Fibroblast of pulmonary artery (primary cell): Measurements from ENCODE around the gene PPM1F.

Experiments used
- DNase-seq: peaks from one replicate; pipeline ENCODE4 v3.0.0-alpha.2; 2010; ENCODE audit warnings: low read depth
- H3K4me3 ChIP-seq: replicated peaks from 2 replicates; pipeline ENCODE4 v1.5.1; 2011; ENCODE audit warnings: low read depth, mild to moderate bottlenecking, control low read depth, low read length, moderate library complexity
- TF ChIP-seq, protein P1 (sequence below): IDR thresholded peaks from 2 replicates; pipeline ENCODE4 v1.5.1; 2011; ENCODE audit warnings: mild to moderate bottlenecking, control low read depth, low read length, inconsistent platforms; ENCODE audit errors: missing control alignments

PPM1F gene

DNA sequence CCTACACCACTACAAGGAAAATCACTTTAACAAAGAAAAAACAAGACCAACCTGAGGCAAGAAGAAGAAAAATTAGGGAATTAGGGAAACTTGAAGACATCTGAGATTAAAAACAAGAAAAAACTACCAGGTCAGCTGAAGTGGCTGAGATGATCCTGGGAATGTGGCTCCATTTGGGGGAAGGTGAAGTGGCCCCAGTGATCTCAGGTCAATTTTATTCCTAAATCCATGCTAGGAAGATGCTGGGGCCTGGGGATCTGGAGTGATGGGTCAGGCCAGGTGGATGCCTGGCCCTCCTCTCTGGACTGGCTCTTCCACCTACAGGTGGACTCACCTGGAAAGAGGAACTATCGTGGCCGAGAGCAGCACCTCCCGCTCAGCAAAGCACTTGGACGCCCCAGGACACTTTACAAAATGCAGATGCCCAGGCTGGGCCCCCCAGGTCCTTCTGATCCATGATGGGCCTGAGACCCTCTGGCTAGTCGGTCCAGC lies 23.3 kb upstream of the PPM1F start:
- no peak for DNase-seq
- TF ChIP-seq, protein P1, sequence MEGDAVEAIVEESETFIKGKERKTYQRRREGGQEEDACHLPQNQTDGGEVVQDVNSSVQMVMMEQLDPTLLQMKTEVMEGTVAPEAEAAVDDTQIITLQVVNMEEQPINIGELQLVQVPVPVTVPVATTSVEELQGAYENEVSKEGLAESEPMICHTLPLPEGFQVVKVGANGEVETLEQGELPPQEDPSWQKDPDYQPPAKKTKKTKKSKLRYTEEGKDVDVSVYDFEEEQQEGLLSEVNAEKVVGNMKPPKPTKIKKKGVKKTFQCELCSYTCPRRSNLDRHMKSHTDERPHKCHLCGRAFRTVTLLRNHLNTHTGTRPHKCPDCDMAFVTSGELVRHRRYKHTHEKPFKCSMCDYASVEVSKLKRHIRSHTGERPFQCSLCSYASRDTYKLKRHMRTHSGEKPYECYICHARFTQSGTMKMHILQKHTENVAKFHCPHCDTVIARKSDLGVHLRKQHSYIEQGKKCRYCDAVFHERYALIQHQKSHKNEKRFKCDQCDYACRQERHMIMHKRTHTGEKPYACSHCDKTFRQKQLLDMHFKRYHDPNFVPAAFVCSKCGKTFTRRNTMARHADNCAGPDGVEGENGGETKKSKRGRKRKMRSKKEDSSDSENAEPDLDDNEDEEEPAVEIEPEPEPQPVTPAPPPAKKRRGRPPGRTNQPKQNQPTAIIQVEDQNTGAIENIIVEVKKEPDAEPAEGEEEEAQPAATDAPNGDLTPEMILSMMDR = no peak
- H3K4me3 ChIP-seq = no peak overlapping the region

DNA sequence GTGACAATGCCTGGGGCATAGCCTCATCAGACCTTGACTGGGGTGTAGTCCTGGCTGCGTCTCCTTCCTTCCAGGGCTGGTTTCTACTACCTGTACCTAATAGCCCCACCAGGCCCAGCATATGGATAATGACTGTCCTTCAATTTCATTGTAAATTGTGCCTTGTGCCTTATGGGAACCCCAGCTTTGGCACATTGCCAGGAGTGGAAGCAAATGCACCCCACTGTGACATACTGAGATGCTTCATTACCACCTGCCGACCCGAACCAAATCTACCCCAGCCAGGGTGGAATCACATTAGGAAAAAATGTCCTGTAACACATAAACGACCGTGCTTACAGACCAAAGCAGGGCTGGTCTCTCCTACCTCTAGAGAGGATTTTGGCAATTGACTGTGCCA lies 22.6 kb upstream of the PPM1F start:
- H3K4me3 ChIP-seq = no peak overlapping the region
- DNase-seq = no peak
- TF ChIP-seq, protein P1 = no peak

DNA sequence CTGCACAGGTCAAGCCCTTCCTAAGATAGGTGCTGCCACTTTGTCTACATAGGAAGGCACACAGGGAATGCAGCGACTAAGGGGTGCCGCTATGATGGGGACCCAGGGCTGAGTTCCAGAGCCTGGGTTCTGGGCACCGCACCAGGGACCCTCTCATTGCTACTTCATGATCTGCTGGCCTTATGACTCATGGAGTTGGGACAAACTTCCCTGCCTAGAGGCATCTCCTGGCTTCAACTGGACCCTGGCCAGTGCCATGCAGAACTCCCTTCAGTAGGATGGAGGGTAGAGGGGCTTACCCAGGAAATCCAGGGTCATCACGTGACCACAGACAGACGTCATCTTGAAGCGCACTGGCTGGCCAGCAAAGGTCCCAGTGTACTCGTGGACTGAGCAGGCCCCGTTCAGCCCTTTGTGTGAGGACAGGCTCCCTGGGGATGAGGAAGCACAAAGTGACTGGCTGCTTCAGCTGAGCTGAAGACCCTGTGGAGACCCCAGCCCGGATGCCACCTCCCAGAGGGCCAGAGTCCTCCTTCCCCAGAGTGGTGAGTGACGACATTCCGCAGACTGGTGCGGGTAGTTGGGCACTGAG lies 21.5 kb upstream of the PPM1F start:
- DNase-seq = no peak
- TF ChIP-seq, protein P1 = no peak
- no peak overlapping the region for H3K4me3 ChIP-seq

DNA sequence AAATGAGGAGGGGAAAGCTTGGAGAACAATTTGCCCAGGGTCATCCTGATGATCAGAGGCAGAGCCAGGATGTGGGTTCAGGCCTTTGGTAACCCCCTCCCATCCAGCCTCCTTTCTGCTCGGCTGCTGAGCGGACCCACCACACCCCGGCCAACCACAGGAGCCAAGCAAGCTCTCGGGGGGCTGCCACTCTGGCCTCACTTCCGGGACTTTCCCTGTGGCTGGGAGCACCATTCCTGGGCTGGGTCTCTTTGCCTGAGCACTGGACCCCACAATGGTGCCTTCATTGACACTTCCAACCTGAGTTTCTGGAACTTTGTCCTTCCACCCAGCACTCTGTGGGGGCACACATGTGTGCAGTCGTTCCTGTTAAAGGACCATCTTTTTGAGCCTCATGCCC lies 20.2 kb upstream of the PPM1F start:
- H3K4me3 ChIP-seq = no peak overlapping the region
- TF ChIP-seq, protein P1 = no peak
- no peak for DNase-seq

DNA sequence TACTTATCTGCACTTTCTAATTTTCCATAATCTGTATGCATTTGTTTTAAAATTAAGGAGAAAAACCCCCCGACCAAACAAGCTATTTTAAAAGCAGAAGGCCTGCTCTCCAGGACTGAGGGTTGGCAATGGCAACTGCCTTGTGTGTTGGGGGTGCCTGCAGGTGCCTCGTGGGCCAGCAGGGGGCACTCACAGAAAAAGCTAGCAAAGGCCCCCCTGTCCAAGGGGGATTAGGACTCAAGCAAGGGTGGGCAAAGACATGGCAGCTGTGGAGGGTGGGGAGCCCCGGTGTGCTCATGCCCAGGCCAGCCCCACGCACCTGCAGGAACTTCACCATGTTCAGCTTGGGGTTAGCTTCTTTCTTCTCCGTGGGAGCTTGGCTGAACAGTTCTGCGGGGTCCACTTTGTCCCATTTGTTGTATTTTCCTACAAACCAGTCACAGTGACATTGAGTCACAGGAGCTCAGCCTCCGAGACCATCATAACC lies 19.7 kb upstream of the PPM1F start:
- peak; percentile 36 for DNase-seq
- TF ChIP-seq, protein P1 = peak; percentile 91
- no peak overlapping the region for H3K4me3 ChIP-seq

DNA sequence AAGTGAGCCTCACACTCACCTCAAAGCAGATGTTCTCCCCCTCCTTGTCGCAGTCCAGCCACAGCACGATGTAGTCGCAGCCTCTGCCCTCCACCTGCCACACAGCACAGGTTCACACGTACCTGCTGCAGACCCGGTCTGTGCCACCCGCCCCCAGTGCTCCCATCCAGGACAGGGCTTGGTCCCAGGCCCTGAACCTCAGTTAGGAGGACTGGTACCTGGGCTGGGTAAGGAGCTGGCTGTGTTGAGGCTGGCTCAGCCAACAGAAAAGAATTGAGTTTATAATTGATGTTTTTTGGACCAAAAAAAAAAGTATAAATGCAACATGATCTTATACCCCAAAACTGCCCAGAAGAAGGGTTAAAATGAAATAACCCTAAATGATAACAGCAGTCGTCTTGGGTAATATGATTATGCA lies 19.2 kb upstream of the PPM1F start:
- H3K4me3 ChIP-seq = no peak overlapping the region
- no peak for DNase-seq
- TF ChIP-seq, protein P1 = no peak
